Measurements from ENCODE around the gene FRMD5.
"Not testable (repeated sequence)": the region's sequence is repeated elsewhere in the genome, so short reads cannot be mapped to it uniquely, and the experiment has no call there.

Gene FRMD5

DNA sequence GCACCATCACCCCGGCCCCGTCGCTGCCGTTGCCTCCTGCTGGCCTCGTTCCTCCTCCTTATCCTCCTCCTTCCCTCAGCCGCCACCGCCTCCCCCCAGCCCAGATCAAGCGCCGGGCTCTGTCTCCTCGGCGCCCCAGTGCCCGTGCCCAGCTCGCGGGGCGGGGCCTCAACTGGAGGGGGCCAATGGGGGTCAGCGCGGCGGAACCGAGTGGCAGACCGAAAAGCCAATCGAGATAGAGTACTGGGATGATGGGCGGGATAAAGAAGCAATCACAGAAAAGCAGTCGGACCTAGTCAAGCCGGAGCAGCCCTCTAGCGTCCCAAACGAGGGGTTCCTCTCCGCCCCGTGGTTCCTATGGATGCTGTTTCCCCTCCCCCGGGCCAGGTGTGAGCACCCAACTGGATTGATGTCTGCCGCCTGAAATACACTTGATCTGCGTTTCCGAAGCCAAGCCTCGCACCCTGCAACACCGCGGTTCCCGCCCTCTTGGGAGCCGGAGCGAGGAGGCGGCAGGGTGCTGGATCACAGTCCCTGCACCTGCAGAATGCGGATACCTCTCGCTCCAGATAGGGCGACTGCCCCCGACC, at the start of gene FRMD5:
FRMD5 (minus strand) TSS at position 121 of the 590 bp plus-strand sequence.
- no peak for DNase-seq

DNA sequence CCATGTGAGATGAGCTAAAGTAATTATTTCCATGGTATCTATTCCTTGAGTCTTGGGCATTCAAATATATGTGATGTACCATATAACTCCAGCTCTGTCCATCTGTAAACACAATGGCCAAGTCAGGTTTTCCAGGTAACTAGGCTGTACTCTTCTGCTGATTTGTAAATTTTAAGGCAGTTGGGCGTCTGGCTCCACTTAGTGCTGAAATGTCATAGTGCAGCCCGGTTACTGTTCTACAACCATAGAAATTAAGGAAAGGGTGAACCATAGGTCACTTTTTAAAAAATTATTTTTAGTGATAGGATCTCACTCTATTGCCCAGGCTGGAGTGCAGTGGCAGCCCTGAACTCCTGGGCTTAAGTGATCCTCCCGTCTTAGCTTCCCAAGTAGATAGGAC, 48.8 kb upstream of the FRMD5 start:
- DNase-seq: no peak

DNA sequence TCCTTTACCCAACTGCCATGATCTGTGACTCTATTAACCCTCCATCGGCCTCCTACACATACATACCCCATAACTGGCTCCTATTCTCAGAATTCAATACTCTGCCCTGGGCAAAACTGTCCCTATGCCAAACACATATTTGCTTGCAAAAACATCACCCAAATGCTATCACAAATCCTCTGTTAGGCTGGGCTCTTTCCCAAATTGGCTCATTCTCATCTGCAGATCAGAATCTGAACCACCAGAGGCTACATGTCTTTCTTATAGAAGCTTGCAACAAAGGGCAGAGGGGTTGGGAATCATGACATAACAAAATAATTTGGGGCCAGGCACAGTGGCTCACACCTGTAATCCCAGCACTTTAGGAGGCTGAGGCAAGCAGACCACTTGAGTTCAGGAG, 48.1 kb upstream of the FRMD5 start:
- DNase-seq: no peak

DNA sequence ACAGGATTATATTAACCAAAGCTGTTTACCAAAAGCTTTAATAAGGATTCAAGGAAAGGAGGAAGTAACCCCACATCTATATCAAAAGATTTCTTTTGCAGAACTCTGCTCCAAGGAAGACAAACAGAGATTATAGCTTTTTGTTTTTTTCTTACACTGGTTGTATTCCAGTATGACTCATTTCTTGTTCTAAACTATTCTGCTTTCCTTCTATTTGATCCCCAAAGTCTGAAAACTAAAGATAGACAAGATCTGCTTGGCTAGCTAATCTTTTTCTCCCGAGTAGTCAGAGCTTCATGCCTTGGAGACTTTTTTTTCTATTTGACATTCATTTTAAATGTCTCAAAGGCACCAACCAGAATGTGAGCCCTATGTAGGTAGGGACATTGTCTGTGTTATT, 36.8 kb upstream of the FRMD5 start:
- DNase-seq: no peak

DNA sequence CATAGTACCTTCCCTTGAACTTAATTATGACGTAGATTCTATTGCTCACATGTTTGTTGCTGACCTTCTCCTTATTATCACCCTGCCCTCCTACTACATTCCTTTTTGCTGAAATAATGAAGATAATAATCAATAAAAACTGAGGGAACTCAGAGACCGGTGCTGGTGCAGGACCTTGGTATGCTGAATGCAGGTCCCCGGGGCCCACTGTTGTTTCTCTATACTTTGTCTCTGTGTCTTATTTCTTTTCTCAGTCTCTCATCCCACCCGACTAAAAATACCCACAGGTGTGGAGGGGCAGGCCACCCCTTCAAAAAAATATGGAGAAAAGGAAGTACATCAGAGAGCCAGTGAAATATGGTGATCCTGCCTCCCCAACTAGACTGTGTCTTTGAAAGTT, 34.2 kb upstream of the FRMD5 start:
- not testable (repeated sequence) for DNase-seq

DNA sequence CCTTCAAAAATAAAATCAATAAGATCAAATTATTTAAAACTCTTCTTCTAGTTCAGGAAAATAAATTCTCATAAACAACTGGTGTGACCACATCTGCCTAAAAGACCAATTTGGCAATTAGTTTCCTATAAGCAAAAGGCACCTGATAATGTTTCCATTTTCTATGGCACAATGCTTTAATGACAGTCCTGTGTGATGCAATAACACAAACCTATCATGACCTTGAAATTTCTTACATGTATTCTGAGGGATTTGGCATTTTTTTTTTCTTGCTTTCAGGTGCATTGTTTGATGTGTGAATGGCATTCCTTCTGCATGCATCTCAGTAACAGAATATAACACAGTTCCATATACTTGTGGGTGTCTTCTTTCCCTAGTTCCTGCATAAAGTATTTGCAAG, 32.5 kb upstream of the FRMD5 start:
- no peak for DNase-seq

DNA sequence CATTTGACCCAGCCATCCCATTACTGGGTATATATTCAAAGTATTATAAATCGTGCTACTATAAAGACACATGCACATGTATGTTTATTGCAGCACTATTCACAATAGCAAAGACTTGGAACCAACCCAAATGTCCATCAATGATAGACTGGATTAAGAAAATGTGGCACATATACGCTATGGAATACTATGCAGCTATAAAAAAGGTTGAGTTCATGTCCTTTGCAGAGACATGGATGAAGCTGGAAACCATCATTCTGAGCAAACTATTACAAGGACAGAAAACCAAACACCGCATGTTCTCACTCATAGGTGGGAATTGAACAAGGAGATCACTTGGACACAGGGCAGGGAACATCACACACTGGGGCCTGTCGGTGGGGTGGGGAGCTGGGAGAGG, 31.9 kb upstream of the FRMD5 start:
- DNase-seq: not testable (repeated sequence)

DNA sequence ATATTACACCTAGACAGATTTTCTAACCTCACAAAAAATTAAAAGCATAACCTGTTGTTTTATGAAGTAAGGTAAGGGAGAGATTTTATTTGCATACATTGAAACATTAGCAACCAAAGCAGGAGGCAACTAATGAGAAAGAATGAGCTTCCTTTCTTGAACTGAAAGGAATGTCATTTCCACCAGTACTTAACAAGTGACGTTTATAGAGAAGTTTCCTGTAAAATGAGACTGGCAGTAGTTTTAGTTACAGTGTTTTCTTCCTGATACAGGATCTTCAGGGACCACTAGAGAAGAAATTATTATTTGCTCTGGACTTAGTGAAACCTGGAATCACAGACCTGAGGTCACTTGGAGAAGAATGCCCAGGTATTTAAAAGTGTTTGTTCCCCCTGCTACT, 27.4 kb upstream of the FRMD5 start:
- DNase-seq: no peak

DNA sequence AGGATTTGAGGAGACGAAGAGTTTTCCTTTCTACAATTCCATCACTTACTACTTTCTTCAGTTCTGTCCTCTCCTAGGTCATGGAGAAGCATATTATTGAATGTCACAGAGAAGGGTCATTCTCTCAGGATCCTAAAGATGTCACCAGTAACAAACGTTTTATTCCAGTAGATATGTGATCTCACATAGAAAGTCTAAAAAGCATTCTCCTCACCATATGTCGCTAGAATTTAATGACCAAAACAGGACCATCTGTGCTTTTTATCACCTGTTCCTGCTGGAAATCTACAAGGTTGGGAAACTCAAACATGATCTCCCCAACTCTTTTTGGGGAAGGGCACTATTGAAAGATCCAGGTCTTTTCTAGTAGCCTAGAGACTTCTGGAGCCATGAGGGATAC, 24.0 kb upstream of the FRMD5 start:
- no peak for DNase-seq

DNA sequence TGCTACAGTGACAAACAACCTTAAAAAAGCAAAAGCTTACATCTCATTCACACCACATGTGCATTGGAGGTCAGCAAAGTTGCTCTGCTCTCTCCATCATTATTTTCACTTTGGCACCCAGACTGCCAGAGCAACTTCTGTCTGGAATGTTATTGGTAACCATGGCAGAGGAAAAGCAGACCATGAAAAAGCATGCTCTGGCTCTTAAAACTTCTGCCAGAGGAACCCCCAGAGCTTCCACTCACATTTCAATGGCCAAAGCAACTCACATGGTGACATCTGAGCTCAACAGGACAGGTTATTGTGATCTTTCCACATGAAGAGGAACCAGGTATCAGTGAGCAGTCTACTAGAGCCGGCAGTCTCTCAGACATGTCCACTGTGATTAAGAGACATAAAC, 21.9 kb upstream of the FRMD5 start:
- no peak for DNase-seq

DNA sequence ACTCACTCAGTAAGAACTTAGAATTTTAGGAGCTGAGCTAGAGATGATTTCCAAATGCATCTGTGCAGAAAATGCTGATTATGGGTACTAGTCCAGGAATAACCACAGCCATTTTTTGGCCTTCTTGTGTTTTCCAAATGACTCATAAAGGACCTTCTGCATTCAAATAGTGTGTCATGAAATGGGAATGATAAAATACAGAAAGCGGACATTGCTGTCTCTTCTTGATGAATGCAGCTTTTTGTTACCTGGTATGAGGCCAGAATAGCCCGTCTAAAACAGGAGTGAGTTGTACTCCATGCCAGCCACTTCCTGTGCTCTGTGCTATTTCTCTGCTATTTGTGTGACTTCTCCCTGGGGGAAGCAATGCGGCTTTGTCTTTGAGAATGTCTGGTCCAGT, 20.5 kb upstream of the FRMD5 start:
- DNase-seq: no peak

DNA sequence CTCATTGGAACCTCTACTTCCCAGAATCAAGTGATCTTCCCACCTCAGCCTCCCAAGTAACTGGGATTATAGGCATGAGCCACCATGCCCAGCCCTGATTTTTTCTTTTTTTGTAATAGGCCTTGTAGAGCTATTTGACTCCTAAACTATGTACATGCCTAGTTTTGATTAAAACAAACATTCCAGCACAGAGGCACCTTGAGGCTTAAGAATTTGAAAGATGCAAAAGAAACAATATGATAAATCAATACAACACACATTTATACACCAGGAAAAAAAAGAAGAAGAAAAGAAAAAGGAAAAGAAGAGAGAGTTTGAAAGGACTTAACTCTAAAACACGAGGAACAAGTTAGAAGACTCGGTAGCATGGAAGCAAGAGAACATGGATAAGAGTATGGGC, 13.9 kb upstream of the FRMD5 start:
- no peak for DNase-seq

DNA sequence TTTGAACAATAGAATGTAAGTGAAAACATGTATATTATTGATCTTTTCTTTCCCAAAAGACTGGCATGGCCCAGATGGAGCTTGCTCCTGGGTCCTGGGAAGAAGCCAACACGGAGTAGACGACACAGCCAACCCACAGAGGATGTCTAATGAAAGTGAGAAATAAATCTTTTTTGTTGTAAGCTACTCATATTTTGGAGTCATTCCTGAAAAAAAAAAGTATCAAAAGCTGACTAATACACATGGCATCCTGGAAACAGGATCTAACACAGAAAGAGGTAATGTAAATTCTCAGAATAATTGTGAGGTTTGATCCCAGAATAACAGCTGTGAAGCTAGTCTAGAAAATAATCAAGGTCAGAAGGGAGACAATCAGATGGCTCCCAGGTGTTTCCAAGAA, 12.6 kb upstream of the FRMD5 start:
- no peak for DNase-seq

DNA sequence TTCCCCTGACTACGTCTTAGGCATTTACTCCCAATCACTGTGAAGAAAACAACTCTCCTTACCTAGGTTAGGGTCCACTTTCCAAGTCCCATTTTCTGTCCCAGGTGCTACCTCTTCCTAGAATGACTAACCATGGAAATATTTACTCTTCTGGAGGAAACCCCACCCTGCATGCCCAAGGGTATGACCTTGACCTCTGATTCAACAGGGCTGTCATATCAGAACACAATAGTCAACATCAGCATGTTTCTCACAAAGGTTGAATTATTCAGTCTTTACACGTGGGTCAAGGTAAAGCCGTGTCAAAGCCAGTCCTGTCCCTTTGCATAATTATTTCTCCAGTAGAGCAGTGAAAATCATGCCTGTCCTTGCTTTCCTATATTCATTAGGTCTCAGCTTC, 4.3 kb upstream of the FRMD5 start:
- DNase-seq: no peak

DNA sequence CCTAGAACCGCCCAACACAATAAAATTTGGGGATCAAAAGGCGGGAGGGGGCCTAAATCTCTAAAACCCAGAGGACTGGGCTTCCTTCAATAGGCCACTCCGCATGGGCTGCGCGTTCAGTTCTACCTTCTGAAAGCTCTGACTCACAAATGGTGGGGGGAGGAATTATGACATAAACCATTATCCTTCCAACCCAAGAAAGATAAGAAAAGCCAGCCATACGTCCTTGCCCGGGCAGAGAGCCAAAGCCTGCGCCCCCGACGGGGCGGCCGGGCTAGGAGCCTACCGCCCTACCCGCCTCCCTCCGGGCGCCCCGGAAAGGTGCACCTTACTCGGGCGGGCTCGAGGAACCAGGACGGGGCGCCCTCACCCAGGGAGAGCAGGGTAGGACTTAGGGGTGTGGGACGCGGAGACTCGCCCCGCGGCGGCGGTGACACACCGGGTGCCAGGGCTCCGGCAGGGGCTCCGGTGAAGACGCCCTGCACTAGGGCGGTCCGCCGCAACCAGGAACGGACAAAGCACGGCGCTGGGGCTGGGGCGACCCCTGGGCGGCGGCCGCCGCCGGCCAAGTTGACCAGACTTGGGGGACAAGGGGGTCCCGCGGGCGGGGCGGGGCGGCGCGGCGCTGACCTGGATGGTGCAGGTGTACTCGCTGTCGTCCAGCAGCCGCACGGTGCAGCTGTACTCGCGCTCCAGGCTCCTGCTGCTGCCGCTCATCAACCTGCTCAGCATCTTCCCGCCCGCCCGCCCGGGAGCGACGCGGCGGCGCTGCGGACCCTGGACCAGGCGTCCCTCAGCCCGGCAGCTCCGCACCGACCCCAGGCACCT, 534 bp downstream of the FRMD5 start:
- no peak for DNase-seq

DNA sequence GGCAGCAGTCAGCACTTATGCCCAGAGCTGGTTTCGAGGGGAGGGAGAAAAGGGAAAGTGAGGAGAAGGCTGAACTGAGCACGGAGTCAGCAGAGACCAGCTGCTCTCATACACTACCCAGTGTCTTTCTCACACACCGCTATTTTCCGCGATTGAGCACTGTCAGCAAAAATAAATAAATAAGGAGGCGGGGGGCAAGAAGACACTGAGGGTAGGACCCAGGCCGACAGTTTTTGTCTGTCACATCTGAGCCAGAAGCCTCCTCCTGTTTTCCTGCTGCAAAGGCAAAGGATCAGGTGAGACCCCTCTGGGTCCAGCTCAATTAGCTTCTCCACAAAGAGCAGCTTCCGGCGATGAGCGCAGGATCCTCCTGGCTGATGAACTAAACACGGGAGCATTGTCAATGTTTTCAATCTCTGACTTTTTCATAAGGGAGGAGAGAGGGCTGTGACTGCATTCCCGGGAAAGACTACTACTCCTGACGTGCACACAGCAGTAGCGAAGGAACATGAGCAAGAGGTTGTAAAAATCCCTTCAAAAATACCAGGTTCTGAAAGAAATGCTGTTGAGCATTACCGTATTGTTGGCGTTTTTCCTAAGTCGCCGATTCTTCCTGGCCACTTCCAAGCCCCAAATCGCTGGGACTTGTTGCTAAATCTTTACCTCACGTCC, 1.3 kb downstream of the FRMD5 start:
- DNase-seq: no peak

DNA sequence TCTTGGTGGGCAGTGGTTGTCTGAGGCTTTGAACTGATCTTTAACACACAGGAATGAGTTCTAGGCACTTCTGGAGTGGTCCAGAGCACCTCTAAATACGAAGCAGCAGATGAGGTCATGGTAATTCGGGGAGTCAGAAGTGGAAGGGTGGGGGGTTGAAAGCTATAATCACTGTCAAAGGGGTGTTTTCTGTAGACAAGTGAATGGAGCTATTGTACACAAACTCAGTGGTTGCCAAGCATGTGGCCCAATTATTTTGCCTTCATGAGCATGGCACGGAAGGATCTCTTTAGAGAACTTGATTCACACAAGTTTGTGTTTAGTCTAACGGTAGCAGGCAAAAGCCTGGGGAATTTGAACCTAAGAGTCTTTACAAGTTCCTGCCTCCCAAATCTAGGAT, 6.3 kb downstream of the FRMD5 start:
- no peak for DNase-seq

DNA sequence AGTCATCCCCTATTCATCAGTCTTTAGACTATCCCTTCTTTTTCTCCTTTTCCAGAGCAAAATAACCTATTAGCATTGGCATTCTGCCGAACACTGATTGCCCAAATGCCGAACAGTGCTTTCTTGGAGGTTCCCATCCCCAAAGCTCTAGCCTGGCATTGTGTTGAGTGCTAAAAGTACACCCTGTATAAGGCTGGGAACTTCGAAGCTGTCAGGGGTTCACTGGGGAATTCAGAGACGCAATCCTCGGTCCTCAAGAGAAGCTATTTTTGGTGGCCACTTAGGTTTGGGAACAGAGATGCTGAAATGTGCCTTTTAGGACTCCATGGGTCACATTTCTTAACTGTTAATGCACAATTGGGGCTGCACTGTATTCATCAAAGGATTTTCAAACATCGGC, 8.4 kb downstream of the FRMD5 start:
- no peak for DNase-seq

DNA sequence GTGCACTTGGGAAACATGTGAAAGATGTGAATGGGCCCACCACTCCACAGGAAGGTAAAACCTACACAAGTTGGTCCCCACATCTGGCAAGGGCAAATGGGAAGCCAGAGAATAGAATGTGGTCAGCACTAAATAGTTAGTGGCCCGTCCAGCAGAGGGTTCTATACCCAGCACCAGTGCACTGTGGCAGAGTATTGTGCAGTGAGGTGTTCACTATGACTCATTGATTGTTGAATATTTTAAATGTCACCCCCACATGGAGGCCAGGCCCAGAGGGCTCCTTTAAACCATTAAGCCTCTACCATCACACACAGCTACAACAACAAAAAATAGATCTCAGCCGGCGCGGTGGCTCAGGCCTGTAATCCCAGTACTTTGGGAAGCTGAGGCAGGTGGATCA, 11.7 kb downstream of the FRMD5 start:
- no peak for DNase-seq

DNA sequence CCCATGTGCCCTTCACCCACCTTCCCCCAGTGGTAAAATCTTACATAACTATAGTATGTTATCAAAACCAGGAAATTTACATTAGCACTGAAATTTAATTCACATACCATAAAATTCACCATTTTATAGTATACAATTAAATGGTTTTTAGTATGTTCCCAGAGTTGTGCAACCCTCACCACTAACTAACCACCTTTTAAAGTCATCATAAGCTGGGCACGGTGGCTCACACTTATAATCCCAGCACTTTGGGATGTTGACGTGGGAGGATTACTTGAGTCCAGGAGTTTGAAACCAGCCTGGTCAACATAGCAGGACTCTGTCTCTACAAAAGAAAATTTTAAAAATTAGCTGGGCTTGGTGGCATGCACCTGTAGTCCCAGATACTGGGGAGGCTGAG, 13.7 kb downstream of the FRMD5 start:
- DNase-seq: no peak

DNA sequence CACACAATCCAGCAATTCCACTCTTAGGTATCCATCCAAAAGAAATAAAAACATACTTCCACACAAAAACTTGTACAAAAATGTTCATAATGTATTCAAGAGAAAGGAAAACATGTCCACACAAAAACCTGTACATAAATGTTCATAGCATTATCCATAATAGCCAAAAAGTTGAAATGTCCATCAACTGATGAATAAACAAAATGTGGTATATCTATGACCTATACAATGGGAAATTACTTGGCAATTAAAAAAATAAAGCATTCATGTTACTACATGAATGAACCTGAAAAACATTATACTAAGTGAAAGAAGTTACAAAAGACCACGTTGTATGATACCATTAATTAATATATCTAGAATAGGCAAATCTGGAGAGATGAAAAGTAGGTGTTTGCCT, 17.9 kb downstream of the FRMD5 start:
- DNase-seq: no peak

DNA sequence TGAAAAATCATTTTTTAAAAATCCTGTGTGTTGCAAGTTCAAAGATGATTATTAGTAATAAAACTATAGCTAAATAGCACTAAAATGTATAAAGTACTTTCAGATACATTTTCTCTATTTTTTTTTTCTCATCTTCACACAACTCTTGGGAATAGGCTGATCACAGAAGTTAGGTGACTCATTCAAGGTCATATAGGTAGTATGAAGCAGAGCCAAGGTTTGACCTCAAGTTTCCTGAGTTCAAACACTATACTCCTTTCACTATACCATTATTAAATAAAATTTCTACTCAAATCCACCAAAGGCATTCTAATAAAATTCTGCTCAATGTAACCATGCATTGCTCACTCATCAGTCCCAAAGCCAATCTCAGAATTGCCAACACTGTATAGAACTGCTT, 21.3 kb downstream of the FRMD5 start:
- no peak for DNase-seq

DNA sequence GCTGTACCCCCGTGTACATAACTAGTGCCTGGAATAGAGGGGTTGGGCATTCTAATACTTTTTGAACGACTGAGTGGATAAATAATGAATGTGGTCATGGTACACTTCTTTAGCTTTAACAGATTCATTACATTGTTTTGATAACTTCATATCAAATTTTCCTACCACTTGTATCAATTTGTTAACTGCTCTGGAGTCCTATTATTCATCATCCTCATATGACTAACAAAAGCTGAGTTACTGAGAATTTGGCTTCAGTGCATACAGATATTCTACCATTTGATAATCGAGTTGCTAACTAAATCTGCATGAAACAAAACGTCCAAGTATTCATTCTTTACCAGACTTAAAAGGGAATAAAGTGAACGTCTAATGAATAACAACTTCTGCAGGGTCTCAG, 31.7 kb downstream of the FRMD5 start:
- no peak for DNase-seq

DNA sequence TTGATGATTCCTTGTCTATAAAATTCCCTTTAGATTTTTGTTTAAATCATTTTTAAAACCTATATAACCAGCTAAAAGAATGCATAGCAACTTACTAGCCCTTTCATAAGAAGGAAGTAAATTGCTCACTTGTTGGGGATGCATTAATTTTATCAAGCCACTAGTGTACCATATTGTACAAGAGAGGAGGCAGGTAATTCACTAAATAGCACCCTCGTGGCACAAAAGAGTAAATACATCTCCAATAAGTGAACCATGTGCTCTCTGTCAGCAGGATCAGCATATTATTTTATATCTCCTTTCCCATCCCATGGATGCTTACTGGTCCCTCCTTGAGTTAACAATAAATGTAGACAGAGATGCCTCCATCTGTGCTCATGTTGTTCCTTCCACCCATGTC, 34.3 kb downstream of the FRMD5 start:
- DNase-seq: no peak

Data from NK-92 treated with Interleukin-12 subunit alpha and Interleukin-12 subunit beta, amount 100 ng/mL, for 24 hours (cell line).